ENCODE data around the gene PHF21A. TPM values are rescaled to one million over a fixed set of nuclear protein-coding genes. Genes with fewer than 3 reads are reported as not detected.

PHF21A gene
- total RNA-seq, 1 donor from 2014 or later, result 49.6 TPM

DNA sequence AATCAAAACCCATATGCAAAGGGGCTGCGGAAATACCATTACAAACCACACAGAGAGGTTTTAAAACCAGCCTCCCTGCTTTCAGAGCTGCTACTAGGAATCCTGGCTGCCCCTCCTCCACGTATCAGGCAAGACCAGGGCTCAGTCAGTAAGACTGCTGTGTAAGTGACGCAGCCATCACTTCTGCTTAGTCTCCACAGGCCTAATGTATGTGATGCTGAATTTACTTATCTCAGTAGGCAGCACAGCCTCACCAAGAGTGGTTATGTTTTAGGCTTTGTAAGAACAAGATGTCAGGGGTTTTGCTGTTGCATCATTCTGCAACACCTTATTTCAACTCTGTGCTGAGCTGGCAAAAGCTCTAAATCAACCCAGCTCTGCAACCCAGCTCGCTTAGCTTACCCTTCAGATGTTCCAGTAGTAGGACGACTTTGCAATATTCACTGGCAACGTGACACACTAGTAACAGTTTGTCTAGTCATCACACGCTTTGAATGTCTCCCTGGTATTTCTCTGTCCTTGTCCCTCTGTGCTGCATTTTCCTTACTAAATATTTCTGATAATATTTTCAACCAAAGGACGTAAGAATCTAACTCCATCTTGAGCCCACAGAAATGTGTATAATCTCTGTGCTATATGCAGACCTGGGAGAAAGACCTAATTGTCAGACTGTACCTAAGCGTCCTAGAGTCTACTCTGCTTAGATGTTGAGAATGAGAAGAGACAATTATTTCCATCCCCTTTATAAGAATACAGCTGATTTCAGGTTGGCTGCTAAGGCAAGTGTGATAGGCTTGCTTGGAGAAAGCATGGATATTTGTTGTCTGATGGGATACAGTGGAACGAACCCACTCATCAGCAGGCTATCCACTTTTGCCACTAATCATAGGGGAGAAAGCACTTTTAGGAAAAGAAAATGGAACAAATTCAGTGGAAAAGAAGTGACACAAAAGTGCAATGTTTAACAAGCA lies 126.6 kb downstream of the PHF21A start:
- no peaks in the 10 kb centered on the region for H3K9me3 ChIP-seq (ENCODE audit: low read depth)

GRCh38 chr11:45993531-45994001 lies 127.7 kb downstream of the PHF21A start:
- TF ChIP-seq EZH2phosphoT487 (IDR thresholded peaks at IDR 0.05), result no peak
- no peak for TF ChIP-seq EZH2 (IDR thresholded peaks at IDR 0.05)
- TF ChIP-seq, protein P1, sequence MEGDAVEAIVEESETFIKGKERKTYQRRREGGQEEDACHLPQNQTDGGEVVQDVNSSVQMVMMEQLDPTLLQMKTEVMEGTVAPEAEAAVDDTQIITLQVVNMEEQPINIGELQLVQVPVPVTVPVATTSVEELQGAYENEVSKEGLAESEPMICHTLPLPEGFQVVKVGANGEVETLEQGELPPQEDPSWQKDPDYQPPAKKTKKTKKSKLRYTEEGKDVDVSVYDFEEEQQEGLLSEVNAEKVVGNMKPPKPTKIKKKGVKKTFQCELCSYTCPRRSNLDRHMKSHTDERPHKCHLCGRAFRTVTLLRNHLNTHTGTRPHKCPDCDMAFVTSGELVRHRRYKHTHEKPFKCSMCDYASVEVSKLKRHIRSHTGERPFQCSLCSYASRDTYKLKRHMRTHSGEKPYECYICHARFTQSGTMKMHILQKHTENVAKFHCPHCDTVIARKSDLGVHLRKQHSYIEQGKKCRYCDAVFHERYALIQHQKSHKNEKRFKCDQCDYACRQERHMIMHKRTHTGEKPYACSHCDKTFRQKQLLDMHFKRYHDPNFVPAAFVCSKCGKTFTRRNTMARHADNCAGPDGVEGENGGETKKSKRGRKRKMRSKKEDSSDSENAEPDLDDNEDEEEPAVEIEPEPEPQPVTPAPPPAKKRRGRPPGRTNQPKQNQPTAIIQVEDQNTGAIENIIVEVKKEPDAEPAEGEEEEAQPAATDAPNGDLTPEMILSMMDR (IDR thresholded peaks at IDR 0.05), result no peak
- Histone ChIP-seq H3K27me3 (no peaks in the 10 kb centered on the region), H4K20me1 (ENCODE audit: low read depth) (peaks cover 43% of the 10 kb centered on the region), H3F3A (ENCODE audit: low read depth) (peaks cover 17% of the 10 kb centered on the region), H3K4me2 (peak overlapping the region; percentile 50), H3K4me3 (no peak overlapping the region), H3K27ac (no peak overlapping the region), H3K4me1 (peaks cover 48% of the 10 kb centered on the region), H2AFZ (replicated peaks) (no peak overlapping the region), H3K9ac (no peak overlapping the region), H3K79me2 (ENCODE audit: low read depth) (peaks cover 52% of the 10 kb centered on the region), H3K9me3 (ENCODE audit: low read depth) (no peaks in the 10 kb centered on the region), H3K36me3 (no peaks in the 10 kb centered on the region)
- Mint-ChIP-seq H3K36me3 (no peaks in the 10 kb centered on the region), H3K4me1 (peaks cover 39% of the 10 kb centered on the region), H3K4me3 (no peak overlapping the region), H3K27ac (no peak overlapping the region), H3K27me3 (ENCODE audit: insufficient read depth, low read depth) (no peaks in the 10 kb centered on the region), H3K9me3 (no peaks in the 10 kb centered on the region)
- no peak for DNase-seq (ENCODE audit: low spot score)

More for the DNA sequence above, 126.6 kb downstream of the PHF21A start:
- Mint-ChIP-seq H3K36me3 (no peaks in the 10 kb centered on the region), H3K4me3 (no peak overlapping the region), H3K9me3 (no peaks in the 10 kb centered on the region), H3K27me3 (ENCODE audit: insufficient read depth, low read depth) (no peaks in the 10 kb centered on the region), H3K27ac (no peak overlapping the region), H3K4me1 (peaks cover 36% of the 10 kb centered on the region)
- H3K79me2 ChIP-seq (ENCODE audit: low read depth), result peaks cover 49% of the 10 kb centered on the region
- peak overlapping the region; percentile 63 for H3K4me2 ChIP-seq
- no peak overlapping the region for H3K4me3 ChIP-seq
- H3K4me1 ChIP-seq, result peaks cover 48% of the 10 kb centered on the region
- peak; percentile 72 for DNase-seq (ENCODE audit: low spot score)
- H3F3A ChIP-seq (ENCODE audit: low read depth), result peaks cover 17% of the 10 kb centered on the region
- H3K36me3 ChIP-seq, result no peaks in the 10 kb centered on the region
- H3K27ac ChIP-seq, result peak overlapping the region; percentile 60
- no peak overlapping the region for H2AFZ ChIP-seq (replicated peaks)
- peaks cover 37% of the 10 kb centered on the region for H4K20me1 ChIP-seq (ENCODE audit: low read depth)
- no peak overlapping the region for H3K9ac ChIP-seq
- no peaks in the 10 kb centered on the region for H3K27me3 ChIP-seq
- TF ChIP-seq, protein P1 (IDR thresholded peaks at IDR 0.05), result no peak
- no peak for TF ChIP-seq EZH2phosphoT487 (IDR thresholded peaks at IDR 0.05)
- no peak for TF ChIP-seq EZH2 (IDR thresholded peaks at IDR 0.05)

DNA sequence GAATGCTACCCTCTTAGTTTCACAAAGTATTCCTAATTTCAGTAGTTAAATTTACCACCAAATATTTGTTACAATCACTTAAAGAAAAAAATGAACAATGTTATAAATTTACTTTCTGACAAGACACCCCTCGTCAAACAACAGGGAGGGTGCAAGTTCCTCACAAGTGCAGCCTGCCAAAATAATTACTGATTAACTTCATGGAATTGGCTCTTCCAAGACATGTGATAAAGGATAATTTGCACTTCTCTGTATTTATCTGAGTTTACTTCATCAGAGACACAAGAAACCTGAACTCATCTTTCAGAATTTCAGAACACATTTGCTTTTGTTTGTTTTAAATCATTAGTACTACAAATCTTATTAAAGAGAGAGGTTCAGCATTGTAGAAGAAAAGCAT lies 132.3 kb downstream of the PHF21A start:
- Histone ChIP-seq H4K20me1 (ENCODE audit: low read depth) (peaks cover 43% of the 10 kb centered on the region), H3K79me2 (ENCODE audit: low read depth) (peaks cover 46% of the 10 kb centered on the region), H2AFZ (replicated peaks) (no peak overlapping the region), H3K9me3 (ENCODE audit: low read depth) (no peaks in the 10 kb centered on the region), H3K27me3 (no peaks in the 10 kb centered on the region), H3K4me2 (no peak overlapping the region), H3K36me3 (no peaks in the 10 kb centered on the region), H3K4me3 (no peak overlapping the region), H3K4me1 (peaks cover 9% of the 10 kb centered on the region), H3K27ac (no peak overlapping the region), H3F3A (ENCODE audit: low read depth) (peaks cover under 1% of the 10 kb centered on the region), H3K9ac (no peak overlapping the region)
- DNase-seq (ENCODE audit: low spot score), result no peak
- Mint-ChIP-seq H3K9me3 (no peaks in the 10 kb centered on the region), H3K27ac (no peak overlapping the region), H3K4me1 (peaks cover 27% of the 10 kb centered on the region), H3K36me3 (no peaks in the 10 kb centered on the region), H3K27me3 (ENCODE audit: insufficient read depth, low read depth) (no peaks in the 10 kb centered on the region), H3K4me3 (no peak overlapping the region)
- TF ChIP-seq EZH2 (IDR thresholded peaks at IDR 0.05) (no peak), EZH2phosphoT487 (IDR thresholded peaks at IDR 0.05) (no peak)
- TF ChIP-seq, protein P1 (IDR thresholded peaks at IDR 0.05), result no peak

All from neural progenitor cell (in vitro differentiated cells).